ENCODE data around the gene NR6A1. TPM values are rescaled to one million over a fixed set of nuclear protein-coding genes. Genes with fewer than 3 reads are reported as not detected.
A peak's percentile ranks its signal among the peaks of the same experiment; 100 is the strongest.

NR6A1 gene
- total RNA-seq, 1 experiment from 2014 or later, result 99.3 TPM

- WGBS (ENCODE audit: extremely low coverage, insufficient read length, low lambda C conversion rate), result no CpG with 5 or more reads among the region's 15 CpGs
- no peak overlapping the region for H3K56ac ChIP-seq (ENCODE audit: insufficient read length, low read depth, low read length)
- H3K27ac Mint-ChIP-seq, result no peak overlapping the region
These were observed 3.2 kb upstream of the NR6A1 start for GRCh38 chr9:124774129-124774978.

More at GRCh38 chr9:124774129-124774978, 3.2 kb upstream of the NR6A1 start:
- no peak overlapping the region for H2BK20ac ChIP-seq (ENCODE audit: low read depth, low read length, poor library complexity, severe bottlenecking)
- peaks cover 2% of the 10 kb centered on the region in 2 experiments; a peak in 1 of 5 replicates for H3K9me3 Mint-ChIP-seq
- H2BK15ac ChIP-seq (ENCODE audit: low read depth, low read length), result no peak overlapping the region
- H2AK5ac ChIP-seq (ENCODE audit: insufficient read length, low read length), result no peak overlapping the region
- H2AFZ ChIP-seq (ENCODE audit: low read length), result no peak overlapping the region
- H3K4ac ChIP-seq (ENCODE audit: low read depth, low read length), result no peak overlapping the region
- peaks cover 20% of the 10 kb centered on the region for H3K23me2 ChIP-seq (ENCODE audit: insufficient read length, low read depth, low read length, poor library complexity, severe bottlenecking)
- DNase-seq, result peak; percentile 88
- no peak overlapping the region for H2BK12ac ChIP-seq (ENCODE audit: insufficient read length, low read depth, low read length)
- no peak overlapping the region for H2BK120ac ChIP-seq (ENCODE audit: low read depth, low read length, poor library complexity, severe bottlenecking)
- no peak overlapping the region for H4K5ac ChIP-seq (ENCODE audit: insufficient read length, low read depth, low read length)
- H3K79me2 ChIP-seq (ENCODE audit: insufficient read depth, low read length), result peaks cover 2% of the 10 kb centered on the region; the same call in 1 of the 2 replicates
- H3K18ac ChIP-seq (ENCODE audit: insufficient read length, low read depth, low read length), result no peak overlapping the region
- H3K36me3 Mint-ChIP-seq (ENCODE audit: insufficient read depth in 1 of 3, low read depth in 3 of 3), result no peaks in the 10 kb centered on the region; a peak in 2 of 7 replicates
- H3K4me1 Mint-ChIP-seq, result peaks cover 26 to 30% of the 10 kb centered on the region in 2 experiments
- H3K4me3 Mint-ChIP-seq, result peak overlapping the region in 1 of 2 experiments; percentile 54; a peak in 3 of 5 replicates
- TF ChIP-seq, protein P1, sequence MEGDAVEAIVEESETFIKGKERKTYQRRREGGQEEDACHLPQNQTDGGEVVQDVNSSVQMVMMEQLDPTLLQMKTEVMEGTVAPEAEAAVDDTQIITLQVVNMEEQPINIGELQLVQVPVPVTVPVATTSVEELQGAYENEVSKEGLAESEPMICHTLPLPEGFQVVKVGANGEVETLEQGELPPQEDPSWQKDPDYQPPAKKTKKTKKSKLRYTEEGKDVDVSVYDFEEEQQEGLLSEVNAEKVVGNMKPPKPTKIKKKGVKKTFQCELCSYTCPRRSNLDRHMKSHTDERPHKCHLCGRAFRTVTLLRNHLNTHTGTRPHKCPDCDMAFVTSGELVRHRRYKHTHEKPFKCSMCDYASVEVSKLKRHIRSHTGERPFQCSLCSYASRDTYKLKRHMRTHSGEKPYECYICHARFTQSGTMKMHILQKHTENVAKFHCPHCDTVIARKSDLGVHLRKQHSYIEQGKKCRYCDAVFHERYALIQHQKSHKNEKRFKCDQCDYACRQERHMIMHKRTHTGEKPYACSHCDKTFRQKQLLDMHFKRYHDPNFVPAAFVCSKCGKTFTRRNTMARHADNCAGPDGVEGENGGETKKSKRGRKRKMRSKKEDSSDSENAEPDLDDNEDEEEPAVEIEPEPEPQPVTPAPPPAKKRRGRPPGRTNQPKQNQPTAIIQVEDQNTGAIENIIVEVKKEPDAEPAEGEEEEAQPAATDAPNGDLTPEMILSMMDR (conservative IDR thresholded peaks at IDR 0.05), result peak; percentile 93
- no peaks in the 10 kb centered on the region for H3K9me3 ChIP-seq (ENCODE audit: control insufficient read depth, low read depth, low read length)
- H4K20me1 ChIP-seq (ENCODE audit: control insufficient read depth, insufficient read depth, insufficient read length), result no peaks in the 10 kb centered on the region
- no peak overlapping the region for H4K8ac ChIP-seq (replicated peaks; ENCODE audit: insufficient read length, low read depth, low read length)
- H3K27me3 ChIP-seq (ENCODE audit: insufficient read depth, low read length), result peaks cover 2% of the 10 kb centered on the region; the same call in 1 of the 2 replicates
- H3K79me1 ChIP-seq (ENCODE audit: insufficient read depth, low read depth, low read length, poor library complexity, severe bottlenecking), result no peaks in the 10 kb centered on the region
- no peak overlapping the region for H2BK5ac ChIP-seq (ENCODE audit: insufficient read length, low read length)
- no peak overlapping the region for H3K27ac ChIP-seq (ENCODE audit: insufficient read length, low read depth, low read length)
- no peak overlapping the region for H3K23ac ChIP-seq (ENCODE audit: insufficient read length, low read depth, low read length)
- peaks cover 47% of the 10 kb centered on the region for H3K27me3 Mint-ChIP-seq (ENCODE audit: low read depth)
- no peak overlapping the region for H3T11ph ChIP-seq (ENCODE audit: low read length)
- no peaks in the 10 kb centered on the region; the same call in 1 of the 2 replicates for H3K4me1 ChIP-seq (ENCODE audit: insufficient read depth, low read length)
- no peak overlapping the region for H3K4me2 ChIP-seq (ENCODE audit: insufficient read depth, insufficient read length, low read length)
- no peak overlapping the region; the same call in 1 of the 2 replicates for H3K14ac ChIP-seq (ENCODE audit: insufficient read depth, low read length)
- no peak overlapping the region for H3K9ac ChIP-seq (ENCODE audit: extremely low read depth, insufficient read length, low read length)
- H4K91ac ChIP-seq (ENCODE audit: insufficient read length, low read depth, low read length), result no peak overlapping the region

All from H9 (cell line).